Esophagus muscularis mucosa (tissue), 4 donors: ENCODE data around the gene EMP3. TPM values are rescaled to one million over a fixed set of nuclear protein-coding genes. Genes with fewer than 3 reads are reported as not detected.

Source experiments
- DNase-seq: peaks from one replicate; pipeline ENCODE4 v3.0.0-alpha.2; 2017; ENCODE audit errors: extremely low spot score
- H3K27ac ChIP-seq, 4 donors: fragments of 200-600 bp; sonication (generic); replicated peaks in 1 of 4; 1 replicate in 3 of 4; 2 replicates in 1 of 4; pipeline ENCODE4 v1.5.1; 2016 to 2019; ENCODE audit warnings: mild to moderate bottlenecking in 1 of 4
- H3K27me3 ChIP-seq, 4 donors: fragments of 200-600 bp; sonication (generic); one replicate each; pipeline versions ENCODE4 v1.5.1 to v1.6.0; 2016 to 2019
- H3K36me3 ChIP-seq, 4 donors: fragments of 200-600 bp; sonication (generic); one replicate each; pipeline ENCODE4 v1.5.1; 2016 to 2019
- H3K4me1 ChIP-seq, 4 donors: fragments of 200-600 bp; sonication (generic); one replicate each; pipeline ENCODE4 v1.5.1; 2016 to 2019
- H3K4me3 ChIP-seq, 4 donors: fragments of 200-600 bp; sonication (generic); 1 replicate in 2 of 4; 2 replicates in 2 of 4; pipeline ENCODE4 v1.5.1; 2016 to 2019; ENCODE audit warnings: mild to moderate bottlenecking in 4 of 4, moderate library complexity in 1 of 4
- H3K9me3 ChIP-seq, 4 donors: fragments of 200-600 bp; sonication (generic); 1 replicate in 3 of 4; 2 replicates in 1 of 4; pipeline ENCODE4 v1.5.1; 2016 to 2019
- EP300 ChIP-seq: sonication (generic); formaldehyde crosslinking; IDR thresholded peaks from one replicate; pipeline ENCODE4 v1.6.1; 2017; ENCODE audit warnings: antibody characterized with exemption
- POLR2A ChIP-seq: fragments of 450-650 bp; IDR thresholded peaks from one replicate; pipeline ENCODE4 v1.6.1; 2017; ENCODE audit warnings: antibody characterized with exemption, moderate library complexity, mild to moderate bottlenecking, low read depth
- POLR2AphosphoS5 ChIP-seq, 2 donors: sonication (generic); formaldehyde crosslinking; IDR thresholded peaks; one replicate each; pipeline ENCODE4 v1.6.1; 2017; ENCODE audit warnings: antibody characterized with exemption in 2 of 2
- WGBS: methylation state at CpG from one replicate; pipeline ENCODE4 v1.1.5; 2018; 5-methylcytosine and 5-hydroxymethylcytosine counted together
- intact Hi-C: fragments of 100-400 bp; cut with DNase I; formaldehyde crosslinking; loops from one replicate; pipeline ENCODE4 v1.15.1; 2023
- total RNA-seq, 4 donors: library from RNA; depleted of rRNA; stranded (reverse); fragments of >200 nt; gene quantifications; one replicate each; pipeline versions ENCODE4 v1.1.0 to v1.2.1, GENCODE V29; 2016
- TF ChIP-seq, protein P1 (sequence below), 3 experiments: fragments of 200-600 bp in 2 of 3; fragments of 450-650 bp in 1 of 3; sonication (generic) in 2 of 3; IDR thresholded peaks; one replicate each; pipeline ENCODE4 v1.5.1; 2017 to 2019; ENCODE audit warnings: antibody characterized with exemption in 3 of 3, mild to moderate bottlenecking in 2 of 3, moderate library complexity in 1 of 3

The EMP3 gene
- total RNA-seq, 4 donors from 2014 or later, result 54.8 to 115 (median 59.6) TPM

DNA sequence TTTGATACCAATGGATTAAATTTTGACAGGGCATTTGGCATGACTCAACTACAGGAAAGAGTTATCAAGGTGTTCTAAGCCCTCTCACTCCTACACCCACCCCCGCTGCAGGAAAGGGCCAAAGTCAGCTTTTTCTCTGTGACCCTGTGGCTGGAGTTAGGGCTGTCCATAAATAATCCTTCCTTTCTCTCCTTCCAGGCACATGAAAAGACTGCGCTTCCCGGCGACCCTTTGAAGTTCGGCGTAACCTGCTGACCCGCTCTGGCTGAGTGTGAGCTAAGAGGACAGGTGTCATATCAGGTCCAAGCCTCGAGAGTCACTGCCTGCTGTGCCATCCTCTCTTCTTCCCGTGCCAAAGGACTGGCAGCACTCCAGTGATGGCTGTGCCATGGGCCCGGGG, 29.9 kb upstream of the EMP3 start:
- no peak overlapping the region for H3K4me3 ChIP-seq
- DNase-seq, result no peak
- no peaks in the 10 kb centered on the region for H3K9me3 ChIP-seq
- no peak overlapping the region for H3K27ac ChIP-seq
- peaks cover 0 to 26% (median 0%) of the 10 kb centered on the region in 4 donors for H3K27me3 ChIP-seq
- no peaks in the 10 kb centered on the region for H3K36me3 ChIP-seq
- TF ChIP-seq POLR2A (no peak), POLR2AphosphoS5 (IDR thresholded peaks at IDR 0.05) (no peak), EP300 (no peak)
- TF ChIP-seq, protein P1, sequence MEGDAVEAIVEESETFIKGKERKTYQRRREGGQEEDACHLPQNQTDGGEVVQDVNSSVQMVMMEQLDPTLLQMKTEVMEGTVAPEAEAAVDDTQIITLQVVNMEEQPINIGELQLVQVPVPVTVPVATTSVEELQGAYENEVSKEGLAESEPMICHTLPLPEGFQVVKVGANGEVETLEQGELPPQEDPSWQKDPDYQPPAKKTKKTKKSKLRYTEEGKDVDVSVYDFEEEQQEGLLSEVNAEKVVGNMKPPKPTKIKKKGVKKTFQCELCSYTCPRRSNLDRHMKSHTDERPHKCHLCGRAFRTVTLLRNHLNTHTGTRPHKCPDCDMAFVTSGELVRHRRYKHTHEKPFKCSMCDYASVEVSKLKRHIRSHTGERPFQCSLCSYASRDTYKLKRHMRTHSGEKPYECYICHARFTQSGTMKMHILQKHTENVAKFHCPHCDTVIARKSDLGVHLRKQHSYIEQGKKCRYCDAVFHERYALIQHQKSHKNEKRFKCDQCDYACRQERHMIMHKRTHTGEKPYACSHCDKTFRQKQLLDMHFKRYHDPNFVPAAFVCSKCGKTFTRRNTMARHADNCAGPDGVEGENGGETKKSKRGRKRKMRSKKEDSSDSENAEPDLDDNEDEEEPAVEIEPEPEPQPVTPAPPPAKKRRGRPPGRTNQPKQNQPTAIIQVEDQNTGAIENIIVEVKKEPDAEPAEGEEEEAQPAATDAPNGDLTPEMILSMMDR (IDR thresholded peaks at IDR 0.05), result no peak
- 88% methylated on average over 10 of the region's 10 CpGs for WGBS
- H3K4me1 ChIP-seq, result peaks cover 7 to 14% (median 12%) of the 10 kb centered on the region in 4 donors
- intact Hi-C loops, result no loop called here

DNA sequence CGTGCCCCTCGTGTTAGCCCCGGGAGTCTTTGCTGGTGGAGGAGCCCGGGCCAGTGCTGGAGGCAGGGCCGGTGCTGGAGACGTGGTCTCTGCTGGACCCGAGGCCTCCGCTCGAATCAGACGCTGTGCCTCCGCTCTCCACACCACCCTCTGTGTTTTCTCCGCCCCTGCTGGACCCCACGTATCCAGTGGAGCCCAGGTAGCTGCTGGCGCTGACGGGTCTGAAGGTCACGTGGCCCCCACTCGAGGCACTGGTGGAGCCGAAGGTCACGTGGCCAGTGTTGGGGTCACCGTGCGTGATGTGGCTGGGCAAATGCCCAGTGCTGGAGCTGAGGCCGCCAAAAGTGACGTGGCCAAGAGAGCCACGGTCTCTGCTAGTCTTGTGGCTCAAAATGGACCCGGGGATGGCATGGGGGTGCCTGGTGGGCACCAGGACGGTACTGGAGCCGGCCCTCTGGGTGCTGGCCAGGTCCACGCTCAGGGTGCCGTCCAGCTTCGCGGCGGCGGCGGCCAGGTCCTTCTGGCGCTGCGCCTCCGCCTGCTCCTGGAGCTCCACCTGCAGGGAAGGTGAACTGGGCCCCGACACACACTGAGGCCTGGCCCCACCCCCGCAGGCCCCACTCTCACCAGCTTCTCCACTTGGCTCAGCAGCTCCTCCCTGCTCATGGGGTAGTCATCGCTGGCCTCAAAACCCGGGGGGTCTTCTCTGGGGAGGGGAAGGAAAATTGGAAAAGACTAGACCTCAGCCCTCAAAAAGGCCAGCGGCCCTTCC, 28.2 kb upstream of the EMP3 start:
- no peak for DNase-seq
- no peaks in the 10 kb centered on the region for H3K4me1 ChIP-seq
- 92% methylated on average over 24 of the region's 42 CpGs for WGBS
- no peak overlapping the region for H3K4me3 ChIP-seq
- H3K27ac ChIP-seq, result no peak overlapping the region
- peaks cover 0 to 20% (median 0%) of the 10 kb centered on the region in 4 donors for H3K27me3 ChIP-seq
- no peaks in the 10 kb centered on the region for H3K36me3 ChIP-seq
- H3K9me3 ChIP-seq, result no peaks in the 10 kb centered on the region
- intact Hi-C loops, result no loop called here
- TF ChIP-seq, protein P1 (IDR thresholded peaks at IDR 0.05), result no peak

DNA sequence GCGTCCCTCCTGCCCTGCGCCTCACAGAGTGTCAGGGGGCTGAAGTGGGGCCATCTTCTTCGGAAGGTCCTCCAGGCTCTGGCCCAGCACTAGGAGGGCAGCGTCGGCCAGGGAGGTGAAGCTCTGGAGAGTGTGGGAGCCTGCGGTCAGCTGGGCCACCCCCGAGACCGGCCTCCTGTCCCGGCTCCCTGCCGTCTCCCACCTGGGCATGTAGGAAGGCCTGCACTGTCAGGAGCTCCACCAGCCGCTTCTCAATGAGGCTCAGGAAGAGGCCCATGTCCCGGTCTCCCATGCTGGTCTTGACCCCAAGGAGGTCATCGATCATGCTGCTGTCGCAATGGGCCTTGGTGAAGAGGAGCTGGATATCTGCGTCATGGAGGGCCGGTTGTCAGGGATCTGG, 27.4 kb upstream of the EMP3 start:
- DNase-seq, result no peak
- TF ChIP-seq, protein P1 (IDR thresholded peaks at IDR 0.05), result no peak
- TF ChIP-seq EP300 (no peak), POLR2A (no peak), POLR2AphosphoS5 (IDR thresholded peaks at IDR 0.05) (no peak)
- 100% methylated on average over 2 of the region's 16 CpGs for WGBS
- Histone ChIP-seq H3K4me3 (no peak overlapping the region), H3K4me1 (no peaks in the 10 kb centered on the region), H3K27ac (no peak overlapping the region), H3K36me3 (no peaks in the 10 kb centered on the region), H3K9me3 (no peaks in the 10 kb centered on the region), H3K27me3 (peaks cover 0 to 16% (median 0%) of the 10 kb centered on the region in 4 donors)
- intact Hi-C loops, result no loop called here

DNA sequence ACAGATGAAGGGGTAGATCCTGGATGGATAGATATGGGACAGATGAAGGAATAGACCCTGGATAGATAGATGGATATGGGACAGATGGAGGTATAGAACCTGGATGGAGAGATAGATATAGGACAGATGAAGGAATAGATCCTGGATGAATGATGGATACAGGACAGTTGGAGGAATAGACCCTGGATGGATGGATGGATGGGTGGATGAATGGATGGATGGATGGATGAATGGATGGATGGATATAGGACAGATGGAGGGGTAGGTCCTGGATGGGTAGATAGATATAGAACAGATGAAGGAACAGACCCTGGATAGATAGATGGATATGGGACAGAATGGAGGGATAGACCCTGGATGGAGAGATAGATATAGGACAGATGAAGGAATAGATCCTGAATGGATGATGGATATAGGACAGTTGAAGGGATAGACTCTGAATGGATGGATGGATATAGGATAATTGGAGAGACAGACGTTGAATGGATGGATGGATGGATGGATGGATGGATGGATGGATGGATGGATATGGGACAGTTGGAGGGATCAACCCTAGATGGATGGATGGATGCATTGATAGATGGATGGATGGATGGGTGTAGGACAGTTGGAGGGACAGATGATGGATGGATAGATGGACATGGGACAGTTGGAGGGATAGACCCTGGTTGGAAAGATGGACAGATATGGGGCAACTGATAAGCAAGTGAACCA, 23.3 kb upstream of the EMP3 start:
- Histone ChIP-seq H3K27me3 (no peaks in the 10 kb centered on the region), H3K4me3 (no peak overlapping the region), H3K9me3 (no peaks in the 10 kb centered on the region), H3K4me1 (no peaks in the 10 kb centered on the region), H3K36me3 (no peaks in the 10 kb centered on the region), H3K27ac (no peak overlapping the region)
- no peak for DNase-seq
- TF ChIP-seq POLR2A (no peak), EP300 (no peak), POLR2AphosphoS5 (IDR thresholded peaks at IDR 0.05) (no peak)
- TF ChIP-seq, protein P1 (IDR thresholded peaks at IDR 0.05), result no peak
- WGBS, result 97% methylated on average over 1 of the region's 1 CpG
- intact Hi-C loops, result no loop called here
